Rectal smooth muscle tissue (tissue), 1 donor: ENCODE measurements around the gene SERPINB8.

Source experiments
- H3K27ac ChIP-seq: one replicate; pipeline ENCODE4 v1.7.0; 2013; ENCODE audit warnings: low read depth, low read length, inconsistent platforms
- H3K27me3 ChIP-seq: one replicate; pipeline ENCODE4 v1.7.0; 2013; ENCODE audit warnings: low read length; ENCODE audit not compliant: control insufficient read depth, insufficient read depth
- H3K36me3 ChIP-seq: one replicate; pipeline ENCODE4 v1.7.0; 2013; ENCODE audit warnings: low read length; ENCODE audit not compliant: control insufficient read depth, insufficient read depth
- H3K4me1 ChIP-seq: one replicate; pipeline ENCODE4 v1.7.0; 2013; ENCODE audit warnings: low read length; ENCODE audit not compliant: control insufficient read depth, insufficient read depth
- H3K4me3 ChIP-seq: one replicate; pipeline ENCODE4 v1.7.0; 2013; ENCODE audit warnings: low read length
- H3K9ac ChIP-seq: one replicate; pipeline ENCODE4 v1.7.0; 2013; ENCODE audit warnings: low read length

SERPINB8 gene

GRCh38 chr18:63997041-63997440 lies 27.2 kb downstream of the SERPINB8 start:
- no peaks in the 10 kb centered on the region for H3K36me3 ChIP-seq
- H3K27ac ChIP-seq, result no peak overlapping the region
- no peaks in the 10 kb centered on the region for H3K27me3 ChIP-seq
- no peak overlapping the region for H3K9ac ChIP-seq
- H3K4me1 ChIP-seq, result no peaks in the 10 kb centered on the region
- H3K4me3 ChIP-seq, result no peak overlapping the region

- Histone ChIP-seq H3K4me3 (no peak overlapping the region), H3K9ac (no peak overlapping the region), H3K27me3 (no peaks in the 10 kb centered on the region), H3K4me1 (no peaks in the 10 kb centered on the region), H3K36me3 (no peaks in the 10 kb centered on the region), H3K27ac (no peak overlapping the region)
These were observed 27.7 kb downstream of the SERPINB8 start for GRCh38 chr18:63997606-63998005.

GRCh38 chr18:63999871-64000270 lies 30.0 kb downstream of the SERPINB8 start:
- H3K4me1 ChIP-seq, result no peaks in the 10 kb centered on the region
- H3K36me3 ChIP-seq, result no peaks in the 10 kb centered on the region
- H3K27me3 ChIP-seq, result no peaks in the 10 kb centered on the region
- no peak overlapping the region for H3K27ac ChIP-seq
- H3K4me3 ChIP-seq, result no peak overlapping the region
- H3K9ac ChIP-seq, result no peak overlapping the region

GRCh38 chr18:64002581-64002980 lies 32.7 kb downstream of the SERPINB8 start:
- no peak overlapping the region for H3K27ac ChIP-seq
- no peaks in the 10 kb centered on the region for H3K4me1 ChIP-seq
- H3K36me3 ChIP-seq, result no peaks in the 10 kb centered on the region
- H3K9ac ChIP-seq, result no peak overlapping the region
- H3K4me3 ChIP-seq, result no peak overlapping the region
- H3K27me3 ChIP-seq, result no peaks in the 10 kb centered on the region

GRCh38 chr18:64009305-64009704 lies 39.4 kb downstream of the SERPINB8 start:
- Histone ChIP-seq H3K27ac (no peak overlapping the region), H3K4me1 (no peaks in the 10 kb centered on the region), H3K27me3 (no peaks in the 10 kb centered on the region), H3K4me3 (no peak overlapping the region), H3K9ac (no peak overlapping the region), H3K36me3 (no peaks in the 10 kb centered on the region)

GRCh38 chr18:64011513-64011912 lies 41.6 kb downstream of the SERPINB8 start:
- Histone ChIP-seq H3K4me1 (no peaks in the 10 kb centered on the region), H3K27me3 (no peaks in the 10 kb centered on the region), H3K9ac (no peak overlapping the region), H3K4me3 (no peak overlapping the region), H3K36me3 (no peaks in the 10 kb centered on the region), H3K27ac (no peak overlapping the region)

- Histone ChIP-seq H3K9ac (no peak overlapping the region), H3K4me1 (no peaks in the 10 kb centered on the region), H3K4me3 (no peak overlapping the region), H3K36me3 (no peaks in the 10 kb centered on the region), H3K27me3 (no peaks in the 10 kb centered on the region), H3K27ac (no peak overlapping the region)
These were observed 48.0 kb downstream of the SERPINB8 start for GRCh38 chr18:64017870-64018269.

- Histone ChIP-seq H3K27ac (no peak overlapping the region), H3K36me3 (no peaks in the 10 kb centered on the region), H3K4me1 (no peaks in the 10 kb centered on the region), H3K4me3 (no peak overlapping the region), H3K9ac (no peak overlapping the region), H3K27me3 (no peaks in the 10 kb centered on the region)
These were observed 50.3 kb downstream of the SERPINB8 start for GRCh38 chr18:64019922-64020756.

- no peak overlapping the region for H3K27ac ChIP-seq
- H3K9ac ChIP-seq, result no peak overlapping the region
- H3K4me3 ChIP-seq, result no peak overlapping the region
- no peaks in the 10 kb centered on the region for H3K4me1 ChIP-seq
- H3K36me3 ChIP-seq, result no peaks in the 10 kb centered on the region
- no peaks in the 10 kb centered on the region for H3K27me3 ChIP-seq
These were observed 56.5 kb downstream of the SERPINB8 start for GRCh38 chr18:64026350-64026749.

GRCh38 chr18:64027931-64028695 lies 58.2 kb downstream of the SERPINB8 start:
- Histone ChIP-seq H3K36me3 (no peaks in the 10 kb centered on the region), H3K4me1 (no peaks in the 10 kb centered on the region), H3K9ac (no peak overlapping the region), H3K27ac (no peak overlapping the region), H3K27me3 (no peaks in the 10 kb centered on the region), H3K4me3 (no peak overlapping the region)

GRCh38 chr18:64029096-64029495 lies 59.2 kb downstream of the SERPINB8 start:
- no peak overlapping the region for H3K4me3 ChIP-seq
- H3K36me3 ChIP-seq, result no peaks in the 10 kb centered on the region
- H3K27ac ChIP-seq, result no peak overlapping the region
- H3K27me3 ChIP-seq, result no peaks in the 10 kb centered on the region
- no peaks in the 10 kb centered on the region for H3K4me1 ChIP-seq
- H3K9ac ChIP-seq, result no peak overlapping the region

- Histone ChIP-seq H3K4me1 (no peaks in the 10 kb centered on the region), H3K36me3 (no peaks in the 10 kb centered on the region), H3K27ac (no peak overlapping the region), H3K9ac (no peak overlapping the region), H3K27me3 (no peaks in the 10 kb centered on the region), H3K4me3 (no peak overlapping the region)
These were observed 61.5 kb downstream of the SERPINB8 start for GRCh38 chr18:64031411-64031810.
